ENCODE data around the gene AP3M1.
"Not testable (repeated sequence)": the region's sequence is repeated elsewhere in the genome, so short reads cannot be mapped to it uniquely, and the experiment has no call there.

Gene AP3M1

GRCh38 chr10:74163319-74164068 is 12.9 kb upstream of the AP3M1 start:
- DNase-seq: no peak

GRCh38 chr10:74160013-74160412 is 9.4 kb upstream of the AP3M1 start:
- no peak for DNase-seq

- DNase-seq: peak; percentile 18
Observed at GRCh38 chr10:74156919-74157289, 6.3 kb upstream of the AP3M1 start.

- no peak for DNase-seq
Observed at GRCh38 chr10:74153676-74154075, 3.0 kb upstream of the AP3M1 start.

GRCh38 chr10:74153123-74153522 is 2.5 kb upstream of the AP3M1 start:
- no peak for DNase-seq

- no peak for DNase-seq
Observed at GRCh38 chr10:74151879-74152722, 1.5 kb upstream of the AP3M1 start.

- peak; percentile 97 for DNase-seq
Observed at GRCh38 chr10:74150990-74151878, 606 bp upstream of the AP3M1 start, which contains the start of gene ADK. TSS of gene ADK (plus strand) at chr10:74151221. CDS start at chr10:74151279, 58 bp downstream.

GRCh38 chr10:74146980-74147379 is 3.6 kb downstream of the AP3M1 start:
- not testable (repeated sequence) for DNase-seq

- DNase-seq: no peak
Observed at GRCh38 chr10:74145133-74145532, 5.5 kb downstream of the AP3M1 start.

GRCh38 chr10:74140553-74140952 is 10.1 kb downstream of the AP3M1 start:
- DNase-seq: no peak

GRCh38 chr10:74139981-74140380 is 10.6 kb downstream of the AP3M1 start:
- DNase-seq: no peak

GRCh38 chr10:74138596-74138995 is 12.0 kb downstream of the AP3M1 start:
- not testable (repeated sequence) for DNase-seq

- no peak for DNase-seq
Observed at GRCh38 chr10:74137992-74138391, 12.6 kb downstream of the AP3M1 start.

GRCh38 chr10:74135452-74135851 is 15.2 kb downstream of the AP3M1 start:
- DNase-seq: no peak

- no peak for DNase-seq
Observed at GRCh38 chr10:74133923-74134820, 16.5 kb downstream of the AP3M1 start.

- no peak for DNase-seq
Observed at GRCh38 chr10:74123081-74123480, 27.5 kb downstream of the AP3M1 start.

- no peak for DNase-seq
Observed at GRCh38 chr10:74122060-74122459, 28.6 kb downstream of the AP3M1 start.

- no peak for DNase-seq
Observed at GRCh38 chr10:74121368-74121767, 29.3 kb downstream of the AP3M1 start.

GRCh38 chr10:74120911-74121310 is 29.7 kb downstream of the AP3M1 start:
- DNase-seq: no peak

GRCh38 chr10:74118804-74119203 is 31.8 kb downstream of the AP3M1 start:
- DNase-seq: no peak

- no peak for DNase-seq
Observed at GRCh38 chr10:74117738-74118137, 32.9 kb downstream of the AP3M1 start.

- DNase-seq: no peak
Observed at GRCh38 chr10:74114041-74114448, 36.6 kb downstream of the AP3M1 start.
